Small intestine (tissue), 16 donors: ENCODE measurements around the gene PSMG2. TPM values are rescaled to one million over a fixed set of nuclear protein-coding genes. Genes with fewer than 3 reads are reported as not detected.

Experiments used
- DNase-seq, 2 donors: peaks; one replicate each; pipeline versions ENCODE4 v3.0.0 to v3.0.0-alpha.2; 2013
- FAIRE-seq: peaks from 2 replicates; lab custom pipeline; 2012; peaks lifted over from hg19 to GRCh38; lab: Jason Lieb, UNC
- H3K27ac ChIP-seq, 3 donors: one replicate each; pipeline ENCODE4 v1.5.1; 2013; ENCODE audit warnings: low read length in 2 of 3, mild to moderate bottlenecking in 2 of 3, control low read depth in 1 of 3, inconsistent platforms in 1 of 3, low read depth in 1 of 3, moderate library complexity in 1 of 3
- H3K27me3 ChIP-seq, 3 donors: one replicate each; pipeline ENCODE4 v1.6.1; 2013; ENCODE audit warnings: low read length in 3 of 3, inconsistent platforms in 1 of 3; ENCODE audit not compliant: control insufficient read depth in 3 of 3, insufficient read depth in 3 of 3
- H3K36me3 ChIP-seq, 3 donors: one replicate each; pipeline ENCODE4 v1.6.1; 2013; ENCODE audit warnings: low read length in 3 of 3, inconsistent platforms in 1 of 3, low read depth in 1 of 3, mild to moderate bottlenecking in 1 of 3, moderate library complexity in 1 of 3; ENCODE audit not compliant: control insufficient read depth in 3 of 3, insufficient read depth in 2 of 3
- H3K4me1 ChIP-seq, 3 donors: one replicate each; pipeline ENCODE4 v1.6.1; 2013; ENCODE audit warnings: low read length in 2 of 3, inconsistent platforms in 1 of 3, low read depth in 1 of 3, mild to moderate bottlenecking in 1 of 3, moderate library complexity in 1 of 3; ENCODE audit not compliant: control insufficient read depth in 3 of 3, insufficient read depth in 2 of 3
- H3K4me3 ChIP-seq, 3 donors: one replicate each; pipeline ENCODE4 v1.5.1; 2013; ENCODE audit warnings: low read length in 3 of 3, control low read depth in 1 of 3, inconsistent platforms in 1 of 3, low read depth in 1 of 3, mild to moderate bottlenecking in 1 of 3, moderate library complexity in 1 of 3
- H3K9me3 ChIP-seq, 2 donors: one replicate each; pipeline ENCODE4 v1.6.1; 2013; ENCODE audit warnings: low read depth in 1 of 2, low read length in 1 of 2; ENCODE audit not compliant: control insufficient read depth in 2 of 2, insufficient read depth in 1 of 2
- WGBS, 3 donors: extraction: QIAGEN DNeasy Blood & Tissue Kit; methylation state at CpG; one replicate each; pipeline ENCODE4 v1.1.7; 2013; 5-methylcytosine and 5-hydroxymethylcytosine counted together
- long read RNA-seq, 10 donors: transcript quantifications; one replicate each; lab custom pipeline, GENCODE V29; 2026
- polyA plus RNA-seq, 4 donors: library from polyadenylated mRNA; stranded (reverse) in 3 of 4; unstranded in 1 of 4; fragments of 200-250 nt in 3 of 4; fragments of 120-200 nt in 1 of 4; gene quantifications; one replicate each; pipeline versions ENCODE4 v1.2.1 to v1.2.3, GENCODE V29; 2013
- donor health status: healthy with polysubstance abuse.
- donor health status: control.
- donor health status: control.
- donor health status: Bipolar disorder and iron deficiency.
- donor health status: healthy.

Gene PSMG2
- polyA plus RNA-seq = 10 to 100 TPM; 76.5 to 84.0 (median 80.8) TPM
- long read RNA-seq, donor 1 = 0 reads
- long read RNA-seq, donor 2, transcript PSMG2-201 (7 exons, 1,686 nt) = major isoform, 14 of 17 reads
- long read RNA-seq, donor 2, partial matches to known transcripts = 0 of 17 reads
- long read RNA-seq, donor 2, other reads (novel, unspliced or antisense) = 0 of 17 reads
- long read RNA-seq, donor 3, transcript PSMG2-201 (7 exons, 1,686 nt) = major isoform, 25 of 28 reads
- long read RNA-seq, donor 3, partial matches to known transcripts = 0 of 28 reads
- long read RNA-seq, donor 3, other reads (novel, unspliced or antisense) = 0 of 28 reads
- long read RNA-seq, donor 4, partial matches to known transcripts = 0 of 2 reads
- long read RNA-seq, donor 4, other reads (novel, unspliced or antisense) = 0 of 2 reads
- long read RNA-seq, donor 5, transcript PSMG2-201 (7 exons, 1,686 nt) = major isoform, 7 of 8 reads
- long read RNA-seq, donor 5, partial matches to known transcripts = 0 of 8 reads
- long read RNA-seq, donor 5, other reads (novel, unspliced or antisense) = 0 of 8 reads
- long read RNA-seq, donor 6, transcript PSMG2-201 (7 exons, 1,686 nt) = major isoform, 33 of 36 reads
- long read RNA-seq, donor 6, partial matches to known transcripts = 0 of 36 reads
- long read RNA-seq, donor 6, other reads (novel, unspliced or antisense) = 0 of 36 reads
- long read RNA-seq, donor 7, transcript PSMG2-201 (7 exons, 1,686 nt) = major isoform, 35 of 58 reads
- long read RNA-seq, donor 7, partial matches to known transcripts = 18 of 58 reads
- long read RNA-seq, donor 7, other reads (novel, unspliced or antisense) = 0 of 58 reads
- long read RNA-seq, donor 8, partial matches to known transcripts = 0 of 4 reads
- long read RNA-seq, donor 8, other reads (novel, unspliced or antisense) = 0 of 4 reads
- long read RNA-seq, donor 9, transcript PSMG2-201 (7 exons, 1,686 nt) = major isoform, 9 of 10 reads
- long read RNA-seq, donor 9, partial matches to known transcripts = 0 of 10 reads
- long read RNA-seq, donor 9, other reads (novel, unspliced or antisense) = 0 of 10 reads
- long read RNA-seq, donor 10, transcript PSMG2-201 (7 exons, 1,686 nt) = major isoform, 32 of 39 reads
- long read RNA-seq, donor 10, partial matches to known transcripts = 6 of 39 reads
- long read RNA-seq, donor 10, other reads (novel, unspliced or antisense) = 0 of 39 reads

- Histone ChIP-seq H3K4me3 (peak within 1 kb of the TSS; percentile 68 to 100 (median 87)), H3K4me1 (peaks cover 0 to 11% (median 4%) of the 10 kb centered on the region in 3 donors), H3K9me3 (no peaks in the 10 kb centered on the region), H3K27ac (peak within 1 kb of the TSS; percentile 94 to 100 (median 97)), H3K27me3 (no peaks in the 10 kb centered on the region), H3K36me3 (peaks cover under 1 to 7% (median 4%) of the 10 kb centered on the region in 3 donors)
- DNase-seq (peak; percentile 80 to 97), FAIRE-seq (no peak)
- WGBS, 3 donors = 0 to 1% (median 0%) methylated on average over 83 to 89 of the region's 89 CpGs
These were observed at the start of gene PSMG2, which contains the start of gene CEP76 for GRCh38 chr18:12702221-12703095. Gene PSMG2, plus strand, starts transcription at chr18:12703042. Its CDS starts 66 bp downstream, at chr18:12703108. Gene CEP76, minus strand, starts transcription at chr18:12702723. Its CDS starts 175 bp downstream, at chr18:12702548.

GRCh38 chr18:12654971-12655370 lies 47.9 kb upstream of the PSMG2 start:
- Histone ChIP-seq H3K36me3 (no peaks in the 10 kb centered on the region), H3K27me3 (peaks cover 0 to 7% (median 0%) of the 10 kb centered on the region in 3 donors), H3K4me1 (peaks cover 0 to 4% (median 0%) of the 10 kb centered on the region in 3 donors), H3K9me3 (no peaks in the 10 kb centered on the region), H3K27ac (no peak overlapping the region), H3K4me3 (no peak overlapping the region)
- WGBS, 3 donors = 91 to 100% (median 92%) methylated on average over 1 of the region's 1 CpG
- FAIRE-seq (no peak), DNase-seq (no peak)

- whole genome bisulfite sequencing, 3 donors = 11 to 26% (median 22%) methylated on average over 3 of the region's 3 CpGs
- peaks cover 0 to 5% (median 0%) of the 10 kb centered on the region in 3 donors for H3K4me1 ChIP-seq
- DNase-seq = no peak
- H3K27me3 ChIP-seq = peaks cover 0 to 7% (median 0%) of the 10 kb centered on the region in 3 donors
- no peaks in the 10 kb centered on the region for H3K36me3 ChIP-seq
- peak overlapping the region in 2 of 3 donors; percentile 49 to 65 for H3K4me3 ChIP-seq
- peak overlapping the region in 1 of 3 donors; percentile 62 for H3K27ac ChIP-seq
- FAIRE-seq = no peak
- no peaks in the 10 kb centered on the region for H3K9me3 ChIP-seq
These were observed 46.3 kb upstream of the PSMG2 start for GRCh38 chr18:12656605-12656937.

- H3K4me1 ChIP-seq = peaks cover 0 to 5% (median 0%) of the 10 kb centered on the region in 3 donors
- WGBS, 3 donors = 1 to 3% (median 2%) methylated on average over 61 to 89 of the region's 89 CpGs
These were observed 45.7 kb upstream of the PSMG2 start for GRCh38 chr18:12656938-12657683.

GRCh38 chr18:12657684-12658425 lies 45.0 kb upstream of the PSMG2 start, which contains the start of gene SPIRE1:
Gene SPIRE1, minus strand, starts transcription at chr18:12658107. Its CDS starts 241 bp downstream, at chr18:12657866.
- no peaks in the 10 kb centered on the region for H3K9me3 ChIP-seq
- DNase-seq = peak; percentile 66 to 76
- H3K27me3 ChIP-seq = peaks cover 0 to 7% (median 0%) of the 10 kb centered on the region in 3 donors
- FAIRE-seq = no peak
- peak within 1 kb of the TSS; percentile 16 to 86 (median 62) for H3K27ac ChIP-seq
- H3K36me3 ChIP-seq = no peaks in the 10 kb centered on the region
- 0 to 1% (median 1%) methylated on average over 51 to 112 of the region's 112 CpGs for WGBS, 3 donors
- H3K4me1 ChIP-seq = peaks cover 0 to 5% (median 0%) of the 10 kb centered on the region in 3 donors
- peak within 1 kb of the TSS; percentile 50 to 70 (median 65) for H3K4me3 ChIP-seq

More at GRCh38 chr18:12656938-12657683, 45.7 kb upstream of the PSMG2 start:
- H3K9me3 ChIP-seq = no peaks in the 10 kb centered on the region
- H3K27ac ChIP-seq = peak overlapping the region; percentile 8 to 86 (median 62)
- FAIRE-seq (no peak), DNase-seq (peak in 1 of 2 donors; percentile 48)
- H3K27me3 ChIP-seq = peaks cover 0 to 7% (median 0%) of the 10 kb centered on the region in 3 donors
- no peaks in the 10 kb centered on the region for H3K36me3 ChIP-seq
- peak overlapping the region; percentile 49 to 70 (median 65) for H3K4me3 ChIP-seq

GRCh38 chr18:12658426-12659138 lies 44.3 kb upstream of the PSMG2 start:
- Histone ChIP-seq H3K27me3 (peaks cover 0 to 7% (median 0%) of the 10 kb centered on the region in 3 donors), H3K4me1 (peaks cover 0 to 5% (median 0%) of the 10 kb centered on the region in 3 donors), H3K36me3 (no peaks in the 10 kb centered on the region), H3K9me3 (no peaks in the 10 kb centered on the region), H3K27ac (peak overlapping the region in 2 of 3 donors; percentile 45 to 58), H3K4me3 (peak overlapping the region; percentile 50 to 70 (median 65))
- DNase-seq (peak in 1 of 2 donors; percentile 14), FAIRE-seq (no peak)
- 17 to 20% (median 19%) methylated on average over 24 to 42 of the region's 42 CpGs for WGBS, 3 donors
